LNCaP clone FGC (cell line): ENCODE results near the gene TNFSF12.

Experiments used
- DNase-seq: peaks from one replicate; pipeline ENCODE4 v3.0.0-alpha.2; 2011; ENCODE audit warnings: low read depth
- H3K4me3 ChIP-seq: 2 replicates; pipeline ENCODE4 v1.5.1; 2011; ENCODE audit warnings: mild to moderate bottlenecking, low read depth, low read length, control low read depth
- TF ChIP-seq, protein P1 (sequence below): IDR thresholded peaks from 2 replicates; pipeline ENCODE4 v1.5.1; 2012; ENCODE audit warnings: mild to moderate bottlenecking; ENCODE audit not compliant: control insufficient read depth, insufficient read depth; ENCODE audit errors: extremely low read depth

Gene TNFSF12

DNA sequence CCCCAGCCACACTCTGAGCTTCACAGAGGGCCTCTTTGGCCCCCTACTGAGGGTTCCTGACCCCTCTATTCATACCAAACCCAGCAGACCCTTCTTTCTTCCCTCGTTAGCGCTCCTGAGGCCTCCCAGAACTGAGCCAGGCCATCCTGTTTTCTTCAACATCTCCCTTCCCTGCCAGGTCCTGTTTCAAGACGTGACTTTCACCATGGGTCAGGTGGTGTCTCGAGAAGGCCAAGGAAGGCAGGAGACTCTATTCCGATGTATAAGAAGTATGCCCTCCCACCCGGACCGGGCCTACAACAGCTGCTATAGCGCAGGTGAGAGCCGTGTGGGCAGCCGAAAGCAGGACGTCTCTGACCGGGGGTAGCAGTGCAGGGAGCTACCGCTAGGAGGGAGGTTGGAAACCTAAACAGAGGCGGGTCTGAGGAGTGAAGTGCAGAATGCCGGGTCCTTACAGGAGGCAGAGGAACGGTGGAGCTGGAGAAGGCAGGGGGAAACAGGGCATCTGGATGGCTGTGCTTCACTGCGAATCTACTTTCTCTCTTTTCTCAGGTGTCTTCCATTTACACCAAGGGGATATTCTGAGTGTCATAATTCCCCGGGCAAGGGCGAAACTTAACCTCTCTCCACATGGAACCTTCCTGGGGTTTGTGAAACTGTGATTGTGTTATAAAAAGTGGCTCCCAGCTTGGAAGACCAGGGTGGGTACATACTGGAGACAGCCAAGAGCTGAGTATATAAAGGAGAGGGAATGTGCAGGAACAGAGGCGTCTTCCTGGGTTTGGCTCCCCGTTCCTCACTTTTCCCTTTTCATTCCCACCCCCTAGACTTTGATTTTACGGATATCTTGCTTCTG lies 11.5 kb downstream of the TNFSF12 start:
- no peak for DNase-seq
- H3K4me3 ChIP-seq: peak overlapping the region; percentile 90
- TF ChIP-seq, protein P1, sequence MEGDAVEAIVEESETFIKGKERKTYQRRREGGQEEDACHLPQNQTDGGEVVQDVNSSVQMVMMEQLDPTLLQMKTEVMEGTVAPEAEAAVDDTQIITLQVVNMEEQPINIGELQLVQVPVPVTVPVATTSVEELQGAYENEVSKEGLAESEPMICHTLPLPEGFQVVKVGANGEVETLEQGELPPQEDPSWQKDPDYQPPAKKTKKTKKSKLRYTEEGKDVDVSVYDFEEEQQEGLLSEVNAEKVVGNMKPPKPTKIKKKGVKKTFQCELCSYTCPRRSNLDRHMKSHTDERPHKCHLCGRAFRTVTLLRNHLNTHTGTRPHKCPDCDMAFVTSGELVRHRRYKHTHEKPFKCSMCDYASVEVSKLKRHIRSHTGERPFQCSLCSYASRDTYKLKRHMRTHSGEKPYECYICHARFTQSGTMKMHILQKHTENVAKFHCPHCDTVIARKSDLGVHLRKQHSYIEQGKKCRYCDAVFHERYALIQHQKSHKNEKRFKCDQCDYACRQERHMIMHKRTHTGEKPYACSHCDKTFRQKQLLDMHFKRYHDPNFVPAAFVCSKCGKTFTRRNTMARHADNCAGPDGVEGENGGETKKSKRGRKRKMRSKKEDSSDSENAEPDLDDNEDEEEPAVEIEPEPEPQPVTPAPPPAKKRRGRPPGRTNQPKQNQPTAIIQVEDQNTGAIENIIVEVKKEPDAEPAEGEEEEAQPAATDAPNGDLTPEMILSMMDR: peak; percentile 54

GRCh38 chr17:7561028-7561575 lies 12.2 kb downstream of the TNFSF12 start:
- DNase-seq: peak; percentile 66
- H3K4me3 ChIP-seq: peak overlapping the region; percentile 90
- TF ChIP-seq, protein P1: peak; percentile 81

DNA sequence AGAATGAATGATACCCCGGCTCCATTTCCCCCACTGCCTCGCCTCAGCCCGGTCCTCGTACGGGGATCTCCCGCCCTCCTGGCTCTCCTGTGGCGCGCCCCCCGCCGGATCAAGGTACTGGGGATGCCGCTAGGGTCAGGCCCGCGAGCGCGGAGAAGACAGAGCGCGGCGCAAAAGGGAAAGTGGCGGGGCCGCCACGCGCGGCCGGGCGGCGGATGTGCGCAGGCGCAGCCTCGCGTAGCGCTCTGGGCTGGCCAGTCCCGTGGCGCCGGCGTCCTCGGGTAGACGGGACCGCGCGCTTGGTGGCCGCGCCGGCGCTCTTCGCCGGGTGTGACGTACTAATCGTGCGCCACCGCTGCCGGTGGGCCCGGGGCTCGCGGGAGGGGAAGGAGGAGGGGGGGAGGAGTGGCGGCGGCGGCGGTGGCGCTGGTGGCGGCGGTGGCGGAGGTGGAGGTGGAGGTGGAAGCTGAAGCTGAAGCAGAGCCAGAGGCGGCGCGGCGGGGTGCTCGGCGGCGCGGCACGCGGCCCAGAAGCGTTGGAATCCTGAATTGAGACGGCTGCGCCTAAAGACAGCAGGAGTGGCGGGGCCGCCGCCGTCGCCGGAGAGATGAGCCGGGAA lies 12.8 kb downstream of the TNFSF12 start, which contains the start of gene SENP3:
Gene SENP3 (plus strand): TSS at position 331 of the 619 bp plus-strand sequence. CDS start 1,158 bp downstream, outside the sequence.
- TF ChIP-seq, protein P1: no peak
- no peak for DNase-seq
- peak within 1 kb of the TSS; percentile 90 for H3K4me3 ChIP-seq

- TF ChIP-seq, protein P1: no peak
- H3K4me3 ChIP-seq: peak overlapping the region; percentile 90
- no peak for DNase-seq
These were observed 13.3 kb downstream of the TNFSF12 start for GRCh38 chr17:7562208-7562605.

GRCh38 chr17:7563115-7563869 lies 14.4 kb downstream of the TNFSF12 start:
- DNase-seq: no peak
- TF ChIP-seq, protein P1: no peak
- H3K4me3 ChIP-seq: peak overlapping the region; percentile 90

- TF ChIP-seq, protein P1: no peak
- no peak overlapping the region for H3K4me3 ChIP-seq
- DNase-seq: no peak
These were observed 20.7 kb downstream of the TNFSF12 start for GRCh38 chr17:7569571-7569970.
